Lung microvascular endothelial cell (primary cell): ENCODE measurements around the gene CYP24A1. TPM values are rescaled to one million over a fixed set of nuclear protein-coding genes. Genes with fewer than 3 reads are reported as not detected.
A peak's percentile ranks its signal among the peaks of the same experiment; 100 is the strongest.
"Not testable (repeated sequence)": the region's sequence is repeated elsewhere in the genome, so short reads cannot be mapped to it uniquely, and the experiment has no call there.

Experiments used
- DNase-seq, 2 donors: peaks; one replicate each; pipeline versions ENCODE4 v3.0.0 to v3.0.0-alpha.2; 2010; ENCODE audit warnings: low read depth in 2 of 2
- total RNA-seq: library from RNA; depleted of rRNA; stranded (reverse); fragments of >200 nt; gene quantifications from 2 replicates; pipeline ENCODE4 v1.2.1, GENCODE V29; 2014

CYP24A1 gene
- total RNA-seq, 1 donor from 2014 or later: not detected

GRCh38 chr20:54134445-54135220 lies 39.2 kb downstream of the CYP24A1 start:
- no peak for DNase-seq

GRCh38 chr20:54133434-54134427 lies 40.1 kb downstream of the CYP24A1 start:
- DNase-seq: no peak

- DNase-seq: peak in 1 of 2 donors; percentile 45
Observed at GRCh38 chr20:54132612-54133433, 41.0 kb downstream of the CYP24A1 start.

GRCh38 chr20:54131675-54132611 lies 41.8 kb downstream of the CYP24A1 start:
- no peak for DNase-seq

- not testable (repeated sequence) for DNase-seq
Observed at GRCh38 chr20:54131125-54131524, 42.7 kb downstream of the CYP24A1 start.

- no peak for DNase-seq
Observed at GRCh38 chr20:54129350-54129749, 44.4 kb downstream of the CYP24A1 start.

GRCh38 chr20:54127855-54128574 lies 45.8 kb downstream of the CYP24A1 start:
- DNase-seq: no peak

GRCh38 chr20:54126806-54127655 lies 46.8 kb downstream of the CYP24A1 start:
- no peak for DNase-seq

- DNase-seq: not testable (repeated sequence)
Observed at GRCh38 chr20:54126328-54126727, 47.5 kb downstream of the CYP24A1 start.

- DNase-seq: peak in 1 of 2 donors; percentile 52
Observed at GRCh38 chr20:54123587-54124180, 50.1 kb downstream of the CYP24A1 start.

- no peak for DNase-seq
Observed at GRCh38 chr20:54122681-54123586, 50.9 kb downstream of the CYP24A1 start.

GRCh38 chr20:54122189-54122588 lies 51.6 kb downstream of the CYP24A1 start:
- DNase-seq: peak in 1 of 2 donors; percentile 6

- no peak for DNase-seq
Observed at GRCh38 chr20:54119744-54120143, 54.0 kb downstream of the CYP24A1 start.

GRCh38 chr20:54118220-54119001 lies 55.4 kb downstream of the CYP24A1 start:
- DNase-seq: no peak

GRCh38 chr20:54116550-54117235 lies 57.1 kb downstream of the CYP24A1 start:
- DNase-seq: no peak
